Measurements from ENCODE around the gene MSI2. TPM values are rescaled to one million over a fixed set of nuclear protein-coding genes. Genes with fewer than 3 reads are reported as not detected.

Gene MSI2
- total and polyA plus RNA-seq, 5 experiments from 2014 or later, result 2.5 to 136 (median 4.9) TPM

DNA sequence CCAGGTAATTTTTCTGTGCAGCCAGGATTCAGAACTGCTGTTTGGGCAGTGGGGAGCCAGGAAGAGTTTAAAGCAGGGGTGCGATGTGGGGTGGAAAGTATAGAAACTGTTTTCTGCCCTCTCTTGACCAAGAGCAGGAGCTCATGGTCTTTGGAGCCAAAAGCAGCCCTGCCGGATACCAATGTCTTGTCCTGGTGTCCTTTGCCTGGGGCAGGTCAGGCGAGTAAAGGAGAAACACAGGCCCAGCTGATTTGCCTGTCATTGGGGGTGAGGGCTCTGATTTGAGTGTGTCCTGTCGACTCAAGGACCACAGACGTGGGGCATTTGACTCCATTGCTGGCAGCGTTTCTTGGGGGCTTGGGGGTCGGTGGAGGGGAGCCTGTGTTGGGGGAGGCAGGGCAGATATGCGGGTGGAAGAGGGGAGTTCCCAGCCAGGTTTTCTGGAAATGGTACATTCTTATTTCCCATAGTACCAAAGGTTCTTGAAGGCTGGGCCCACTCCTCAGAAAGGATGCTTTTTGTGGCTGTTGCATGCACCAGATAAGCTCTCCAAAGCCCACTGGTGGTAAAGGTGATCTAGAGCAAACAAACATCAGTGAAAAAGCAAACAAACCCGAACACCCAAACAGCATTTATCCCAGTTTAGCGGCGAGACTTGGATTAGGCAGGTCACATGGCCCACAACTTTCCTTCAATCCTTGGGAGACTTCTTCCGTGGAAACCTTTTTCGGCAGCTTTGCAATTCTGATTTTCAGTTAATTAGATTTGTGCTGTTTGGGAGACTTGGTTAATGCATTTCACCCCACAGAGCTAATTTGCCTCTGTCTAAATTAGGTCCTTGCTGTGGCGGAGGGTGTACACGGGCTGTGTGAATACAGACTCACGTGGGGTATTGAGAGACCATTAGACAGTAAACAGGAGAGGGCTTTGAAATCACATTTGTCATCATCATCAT is 59.0 kb downstream of the MSI2 start:
- DNase-seq (no peak), ATAC-seq (no peak)
- Mint-ChIP-seq H3K9me3 (no peaks in the 10 kb centered on the region), H3K4me3 (no peak overlapping the region), H3K27me3 (no peaks in the 10 kb centered on the region), H3K36me3 (peaks cover 0 to 56% (median 12%) of the 10 kb centered on the region in 3 donors), H3K4me1 (peaks cover 28 to 57% (median 36%) of the 10 kb centered on the region in 4 donors), H3K27ac (peak overlapping the region in 1 of 10 donors; percentile 31)
- POLR2A ChIA-PET, result interaction anchor here (0.7 kb wide), 1 partner anchor 21 kb away, joined by 5 read pairs; no protein-coding TSS in a partner anchor

GRCh38 chr17:57316361-57316760 is 60.0 kb downstream of the MSI2 start:
- H3K4me3 Mint-ChIP-seq, result no peak overlapping the region
- peaks cover 22 to 51% (median 33%) of the 10 kb centered on the region in 4 donors for H3K4me1 Mint-ChIP-seq
- POLR2A ChIA-PET, result no interaction called here
- peak overlapping the region in 1 of 10 donors; percentile 35 for H3K27ac Mint-ChIP-seq
- DNase-seq (no peak), ATAC-seq (no peak)
- no peaks in the 10 kb centered on the region for H3K27me3 Mint-ChIP-seq
- peaks cover 0 to 47% (median 10%) of the 10 kb centered on the region in 3 donors for H3K36me3 Mint-ChIP-seq
- H3K9me3 Mint-ChIP-seq, result no peaks in the 10 kb centered on the region

DNA sequence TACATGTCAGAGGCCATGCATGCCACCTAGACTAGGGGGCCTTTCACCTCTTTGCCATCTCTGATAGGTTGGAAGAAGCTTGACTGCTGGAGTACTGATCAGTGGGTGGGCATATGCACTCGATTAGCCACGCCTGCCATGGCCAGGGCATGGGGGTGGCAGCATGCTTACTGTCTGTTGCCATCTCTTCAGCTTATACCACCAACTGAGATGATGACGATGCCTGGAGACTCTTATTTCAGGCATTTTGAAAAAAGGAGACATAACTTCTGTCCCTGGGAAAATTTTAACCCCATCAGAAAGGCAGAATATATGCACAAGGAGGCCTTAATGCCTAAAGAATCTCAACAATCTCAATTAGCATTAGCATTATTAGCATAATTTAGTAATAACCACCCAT is 60.8 kb downstream of the MSI2 start:
- no peaks in the 10 kb centered on the region for H3K9me3 Mint-ChIP-seq
- no peak for ATAC-seq
- POLR2A ChIA-PET, result no interaction called here

GRCh38 chr17:57318913-57319312 is 62.6 kb downstream of the MSI2 start:
- Mint-ChIP-seq H3K27me3 (no peaks in the 10 kb centered on the region), H3K4me1 (peaks cover 8 to 50% (median 33%) of the 10 kb centered on the region in 4 donors), H3K36me3 (peaks cover 0 to 45% (median 9%) of the 10 kb centered on the region in 3 donors), H3K4me3 (no peak overlapping the region), H3K9me3 (no peaks in the 10 kb centered on the region), H3K27ac (peak overlapping the region in 3 of 10 donors; percentile 19 to 88 (median 36))
- DNase-seq (no peak), ATAC-seq (no peak)
- POLR2A ChIA-PET, result interaction anchor here (1.4 kb wide), 1 partner anchor 10 kb away, joined by 3 read pairs; no protein-coding TSS in a partner anchor

More for the DNA sequence above, 60.8 kb downstream of the MSI2 start:
- DNase-seq, result no peak
- Mint-ChIP-seq H3K4me3 (no peak overlapping the region), H3K27ac (peak overlapping the region in 2 of 10 donors; percentile 53 to 83), H3K36me3 (peaks cover 0 to 42% (median 6%) of the 10 kb centered on the region in 3 donors), H3K4me1 (peaks cover 19 to 48% (median 33%) of the 10 kb centered on the region in 4 donors), H3K27me3 (no peaks in the 10 kb centered on the region)

GRCh38 chr17:57319806-57320205 is 63.5 kb downstream of the MSI2 start:
- Mint-ChIP-seq H3K4me1 (peaks cover 8 to 50% (median 33%) of the 10 kb centered on the region in 4 donors), H3K27ac (peak overlapping the region in 2 of 10 donors; percentile 77 to 91), H3K36me3 (peaks cover 0 to 47% (median 15%) of the 10 kb centered on the region in 3 donors), H3K27me3 (no peaks in the 10 kb centered on the region), H3K9me3 (no peaks in the 10 kb centered on the region), H3K4me3 (no peak overlapping the region)
- DNase-seq (no peak), ATAC-seq (no peak)
- POLR2A ChIA-PET, result interaction anchor here (1.4 kb wide), 1 partner anchor 10 kb away, joined by 3 read pairs; no protein-coding TSS in a partner anchor

DNA sequence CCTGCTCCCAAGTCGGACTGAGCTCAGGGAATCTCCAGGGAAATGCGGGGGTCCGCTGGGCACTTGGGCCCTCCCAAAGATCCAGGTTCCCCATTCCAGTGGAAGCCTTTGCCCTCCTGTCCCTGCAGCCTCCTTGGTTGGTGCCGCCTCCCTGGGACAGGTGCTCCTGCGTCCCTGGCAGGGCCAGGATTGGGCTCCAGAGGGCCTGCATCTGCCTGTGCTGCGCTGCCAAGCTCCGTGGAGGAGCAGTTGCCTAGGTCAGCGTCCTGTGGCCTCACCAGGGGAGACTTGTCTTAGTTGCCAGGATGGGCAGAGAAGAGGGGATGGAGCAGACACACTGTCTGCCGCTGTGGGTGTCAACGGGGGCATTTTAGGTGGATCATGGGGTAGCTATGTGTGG is 67.1 kb downstream of the MSI2 start:
- ATAC-seq (no peak), DNase-seq (no peak)
- Mint-ChIP-seq H3K27ac (no peak overlapping the region), H3K36me3 (peaks cover 0 to 46% (median 11%) of the 10 kb centered on the region in 3 donors), H3K4me3 (no peak overlapping the region), H3K4me1 (peaks cover 15 to 60% (median 44%) of the 10 kb centered on the region in 4 donors), H3K9me3 (no peaks in the 10 kb centered on the region), H3K27me3 (no peaks in the 10 kb centered on the region)
- POLR2A ChIA-PET, result no interaction called here

DNA sequence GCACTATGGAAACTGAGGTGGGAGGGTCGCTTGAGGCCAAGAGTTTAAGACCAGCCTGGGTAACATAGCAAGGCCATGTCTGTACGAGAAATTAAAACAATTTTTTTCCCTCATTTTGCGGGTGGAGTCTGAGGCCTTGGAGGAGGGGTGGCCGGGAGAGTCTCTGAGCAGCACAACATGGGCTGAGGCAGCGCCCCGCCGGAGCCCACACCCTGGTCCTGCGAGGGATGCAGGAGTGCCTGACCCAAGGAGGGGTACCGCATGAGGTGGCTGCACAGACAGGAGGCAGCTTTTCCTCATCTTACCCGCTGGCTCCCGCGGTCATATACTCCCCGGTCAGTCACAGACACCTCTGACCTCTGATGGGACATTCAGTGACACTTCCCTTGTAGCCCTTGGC is 67.7 kb downstream of the MSI2 start:
- no peak overlapping the region for H3K4me3 Mint-ChIP-seq
- H3K9me3 Mint-ChIP-seq, result no peaks in the 10 kb centered on the region
- no peaks in the 10 kb centered on the region for H3K27me3 Mint-ChIP-seq
- H3K4me1 Mint-ChIP-seq, result peaks cover 18 to 61% (median 41%) of the 10 kb centered on the region in 4 donors
- peaks cover 0 to 44% (median 9%) of the 10 kb centered on the region in 3 donors for H3K36me3 Mint-ChIP-seq
- POLR2A ChIA-PET, result no interaction called here
- DNase-seq (no peak), ATAC-seq (no peak)
- no peak overlapping the region for H3K27ac Mint-ChIP-seq

DNA sequence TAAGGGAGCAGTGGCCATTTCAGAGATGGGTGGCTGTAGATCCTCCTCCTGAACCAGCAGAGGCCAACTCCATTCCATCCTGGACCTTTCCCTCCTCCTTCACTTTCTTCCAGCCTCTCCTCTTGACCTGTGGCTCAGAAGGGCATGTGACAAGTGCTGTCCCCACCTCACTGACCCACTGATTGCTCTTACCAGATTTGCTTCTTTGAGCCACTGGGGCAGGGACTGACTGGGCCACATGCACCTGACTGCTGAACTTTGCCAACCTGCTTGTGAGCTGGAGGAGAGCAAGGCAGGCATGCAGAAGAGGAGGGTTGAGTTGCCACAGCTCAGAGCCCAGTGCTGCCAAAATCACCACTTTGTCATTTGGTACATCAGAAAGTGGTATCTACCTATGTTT is 68.3 kb downstream of the MSI2 start:
- Mint-ChIP-seq H3K4me1 (peaks cover 16 to 58% (median 41%) of the 10 kb centered on the region in 4 donors), H3K27ac (peak overlapping the region in 2 of 10 donors; percentile 29 to 36)
- POLR2A ChIA-PET, result no interaction called here

GRCh38 chr17:57326336-57326735 is 70.0 kb downstream of the MSI2 start:
- POLR2A ChIA-PET, result no interaction called here
- no peak overlapping the region for H3K4me3 Mint-ChIP-seq
- H3K9me3 Mint-ChIP-seq, result no peaks in the 10 kb centered on the region
- ATAC-seq (no peak), DNase-seq (no peak)
- H3K27me3 Mint-ChIP-seq, result no peaks in the 10 kb centered on the region
- H3K27ac Mint-ChIP-seq, result peak overlapping the region in 4 of 10 donors; percentile 8 to 19 (median 17)
- H3K4me1 Mint-ChIP-seq, result peaks cover 21 to 59% (median 35%) of the 10 kb centered on the region in 4 donors
- peaks cover 0 to 46% (median 9%) of the 10 kb centered on the region in 3 donors for H3K36me3 Mint-ChIP-seq

More for the DNA sequence above, 68.3 kb downstream of the MSI2 start:
- no peak overlapping the region for H3K4me3 Mint-ChIP-seq
- no peak for DNase-seq
- ATAC-seq, result no peak
- H3K9me3 Mint-ChIP-seq, result no peaks in the 10 kb centered on the region
- H3K27me3 Mint-ChIP-seq, result no peaks in the 10 kb centered on the region
- peaks cover 0 to 41% (median 9%) of the 10 kb centered on the region in 3 donors for H3K36me3 Mint-ChIP-seq

DNA sequence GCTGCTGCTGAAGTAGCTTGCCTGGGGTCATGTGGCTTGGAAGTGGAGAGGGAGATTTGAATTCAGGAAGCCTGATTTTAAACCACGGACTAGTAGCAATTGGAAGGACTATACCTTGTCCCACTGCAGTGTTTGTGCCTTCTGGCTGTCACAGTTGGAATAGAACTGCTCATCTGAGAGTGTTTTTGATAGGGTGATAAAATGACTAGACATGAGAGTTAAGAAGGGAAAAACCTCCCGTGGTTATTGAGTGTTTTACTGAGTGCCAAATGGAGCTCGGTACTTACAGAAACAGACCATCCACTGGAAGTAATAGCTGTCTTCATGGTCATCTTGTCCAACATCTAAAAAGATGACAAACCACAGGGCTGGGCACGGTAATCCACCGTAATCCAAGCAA is 70.4 kb downstream of the MSI2 start:
- no peak for ATAC-seq

GRCh38 chr17:57327176-57327970 is 71.0 kb downstream of the MSI2 start:
- H3K36me3 Mint-ChIP-seq, result peaks cover 0 to 45% (median 9%) of the 10 kb centered on the region in 3 donors
- DNase-seq (no peak), ATAC-seq (no peak)
- H3K4me3 Mint-ChIP-seq, result no peak overlapping the region
- H3K27me3 Mint-ChIP-seq, result no peaks in the 10 kb centered on the region
- POLR2A ChIA-PET, result interaction anchor here (0.6 kb wide), 1 partner anchor 19 kb away, joined by 3 read pairs; no protein-coding TSS in a partner anchor
- H3K9me3 Mint-ChIP-seq, result no peaks in the 10 kb centered on the region
- H3K27ac Mint-ChIP-seq, result peak overlapping the region in 3 of 10 donors; percentile 19 to 38 (median 24)
- peaks cover 22 to 58% (median 36%) of the 10 kb centered on the region in 4 donors for H3K4me1 Mint-ChIP-seq

More for the DNA sequence above, 70.4 kb downstream of the MSI2 start:
- Mint-ChIP-seq H3K4me1 (peaks cover 22 to 61% (median 35%) of the 10 kb centered on the region in 4 donors), H3K4me3 (no peak overlapping the region), H3K36me3 (peaks cover 0 to 48% (median 9%) of the 10 kb centered on the region in 3 donors), H3K9me3 (no peaks in the 10 kb centered on the region), H3K27ac (peak overlapping the region in 5 of 10 donors; percentile 8 to 19 (median 19)), H3K27me3 (no peaks in the 10 kb centered on the region)
- POLR2A ChIA-PET, result interaction anchor here (0.6 kb wide), 1 partner anchor 20 kb away, joined by 3 read pairs; no protein-coding TSS in a partner anchor
- DNase-seq, result no peak
